Epidermal melanocyte (primary cell): Measurements from ENCODE around the gene ACACB.
A peak's percentile ranks its signal among the peaks of the same experiment; 100 is the strongest.
"Not testable (repeated sequence)": the region's sequence is repeated elsewhere in the genome, so short reads cannot be mapped to it uniquely, and the experiment has no call there.

Source experiments
- DNase-seq: peaks from one replicate; pipeline ENCODE4 v3.0.0; 2011; ENCODE audit warnings: low spot score; ENCODE audit not compliant: insufficient read length

Gene ACACB

GRCh38 chr12:109139360-109139759 is 23.0 kb downstream of the ACACB start:
- DNase-seq = no peak

DNA sequence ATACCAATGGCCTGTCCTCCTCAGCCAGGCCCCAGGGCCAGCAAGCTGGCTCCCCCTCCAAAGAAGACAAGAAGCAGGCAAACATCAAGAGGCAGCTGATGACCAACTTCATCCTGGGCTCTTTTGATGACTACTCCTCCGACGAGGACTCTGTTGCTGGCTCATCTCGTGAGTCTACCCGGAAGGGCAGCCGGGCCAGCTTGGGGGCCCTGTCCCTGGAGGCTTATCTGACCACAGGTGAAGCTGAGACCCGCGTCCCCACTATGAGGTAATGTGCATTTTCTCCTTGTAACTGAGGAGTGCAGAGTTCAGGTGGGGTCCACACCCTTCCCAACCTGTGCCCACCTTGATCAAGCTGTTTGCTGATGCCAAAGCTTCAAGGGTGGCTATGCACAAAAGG is 23.4 kb downstream of the ACACB start:
- DNase-seq = no peak

- DNase-seq = no peak
Observed at GRCh38 chr12:109140560-109140959, 24.2 kb downstream of the ACACB start.

DNA sequence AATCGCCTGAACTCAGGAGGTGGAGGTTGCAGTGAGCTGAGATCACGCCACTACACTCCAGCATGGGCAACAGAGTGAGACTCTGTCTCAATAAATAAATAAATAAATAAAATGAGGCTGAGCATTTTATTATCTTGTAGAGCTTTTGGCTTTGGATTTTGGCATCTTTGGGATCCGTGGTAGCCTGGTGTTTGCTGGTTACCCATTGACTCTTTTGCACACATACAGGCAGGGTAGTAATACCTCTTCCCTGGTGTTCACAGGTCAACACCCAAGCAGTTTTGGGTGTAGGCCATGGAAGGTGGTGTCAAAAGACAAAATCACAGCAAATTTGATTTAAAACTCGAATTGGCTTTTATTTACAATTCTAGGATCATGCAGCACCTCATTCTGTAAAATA is 27.8 kb downstream of the ACACB start:
- no peak for DNase-seq

DNA sequence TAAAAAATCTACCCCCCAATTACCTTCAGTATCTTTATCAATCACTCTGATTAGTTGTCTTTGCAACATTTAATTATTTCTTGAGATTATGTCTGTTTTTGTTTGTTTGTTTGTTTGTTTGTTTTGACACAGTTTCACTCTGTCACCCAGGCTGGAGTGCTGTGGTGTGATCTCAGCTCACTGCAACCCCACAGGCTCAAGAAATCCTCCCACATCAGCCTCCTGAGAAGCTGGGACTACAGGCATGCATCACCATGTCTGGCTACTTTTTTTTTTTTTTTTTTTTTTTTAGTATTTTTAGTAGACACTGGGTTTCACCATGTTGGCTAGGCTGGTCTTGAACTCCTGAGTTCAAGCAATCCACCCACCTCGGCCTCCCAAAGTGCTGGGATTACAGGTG is 30.7 kb downstream of the ACACB start:
- not testable (repeated sequence) for DNase-seq

GRCh38 chr12:109147954-109148353 is 31.6 kb downstream of the ACACB start:
- peak; percentile 27 for DNase-seq

GRCh38 chr12:109150124-109150640 is 33.8 kb downstream of the ACACB start:
- no peak for DNase-seq

DNA sequence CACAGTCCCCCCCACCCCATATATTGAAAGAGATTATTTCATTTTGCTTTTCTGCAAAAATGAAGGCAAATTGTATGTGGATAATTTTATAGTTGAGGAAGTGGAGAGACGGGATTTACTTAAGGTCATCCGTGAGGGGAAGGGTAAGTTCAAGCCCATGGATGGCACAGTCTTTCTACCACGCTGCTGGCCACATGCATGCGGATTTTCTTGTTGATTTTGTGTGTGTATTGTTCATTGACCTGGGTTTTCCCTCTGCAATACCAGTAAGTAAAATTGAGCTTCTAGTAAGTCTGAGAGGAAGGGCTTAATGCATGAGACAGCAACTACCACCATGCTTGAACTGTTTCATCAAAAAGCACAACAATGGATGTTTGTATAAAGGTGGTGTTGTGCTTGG is 35.1 kb downstream of the ACACB start:
- no peak for DNase-seq

DNA sequence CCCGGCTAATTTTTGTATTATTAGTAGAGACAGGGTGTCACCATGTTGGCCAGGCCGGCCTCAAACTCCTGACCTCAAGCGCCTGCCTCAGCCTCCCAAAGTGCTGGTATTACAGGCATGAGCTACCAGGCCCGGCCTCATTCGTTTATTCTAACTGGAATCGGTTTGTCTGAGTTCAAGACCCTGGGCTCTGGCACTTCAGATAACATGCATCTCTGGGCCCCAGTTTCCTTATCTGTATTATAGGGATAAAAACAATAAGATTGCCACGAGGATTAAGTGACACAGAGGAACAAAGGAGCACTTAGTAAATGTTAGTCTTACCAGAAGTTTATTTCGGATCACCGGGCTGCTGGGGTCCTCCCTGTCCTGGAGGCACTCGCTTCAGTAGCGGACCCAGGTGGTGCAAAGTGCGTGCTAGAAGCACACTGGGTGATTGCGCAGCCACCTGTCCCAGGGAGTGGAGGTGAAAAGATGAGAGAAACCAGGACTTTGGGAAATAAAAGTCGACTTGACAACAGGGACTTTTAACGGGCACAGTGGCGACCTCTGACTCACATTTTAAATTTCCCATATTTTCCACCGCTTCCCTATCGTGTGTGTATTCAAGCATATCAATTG is 37.5 kb downstream of the ACACB start:
- no peak for DNase-seq

DNA sequence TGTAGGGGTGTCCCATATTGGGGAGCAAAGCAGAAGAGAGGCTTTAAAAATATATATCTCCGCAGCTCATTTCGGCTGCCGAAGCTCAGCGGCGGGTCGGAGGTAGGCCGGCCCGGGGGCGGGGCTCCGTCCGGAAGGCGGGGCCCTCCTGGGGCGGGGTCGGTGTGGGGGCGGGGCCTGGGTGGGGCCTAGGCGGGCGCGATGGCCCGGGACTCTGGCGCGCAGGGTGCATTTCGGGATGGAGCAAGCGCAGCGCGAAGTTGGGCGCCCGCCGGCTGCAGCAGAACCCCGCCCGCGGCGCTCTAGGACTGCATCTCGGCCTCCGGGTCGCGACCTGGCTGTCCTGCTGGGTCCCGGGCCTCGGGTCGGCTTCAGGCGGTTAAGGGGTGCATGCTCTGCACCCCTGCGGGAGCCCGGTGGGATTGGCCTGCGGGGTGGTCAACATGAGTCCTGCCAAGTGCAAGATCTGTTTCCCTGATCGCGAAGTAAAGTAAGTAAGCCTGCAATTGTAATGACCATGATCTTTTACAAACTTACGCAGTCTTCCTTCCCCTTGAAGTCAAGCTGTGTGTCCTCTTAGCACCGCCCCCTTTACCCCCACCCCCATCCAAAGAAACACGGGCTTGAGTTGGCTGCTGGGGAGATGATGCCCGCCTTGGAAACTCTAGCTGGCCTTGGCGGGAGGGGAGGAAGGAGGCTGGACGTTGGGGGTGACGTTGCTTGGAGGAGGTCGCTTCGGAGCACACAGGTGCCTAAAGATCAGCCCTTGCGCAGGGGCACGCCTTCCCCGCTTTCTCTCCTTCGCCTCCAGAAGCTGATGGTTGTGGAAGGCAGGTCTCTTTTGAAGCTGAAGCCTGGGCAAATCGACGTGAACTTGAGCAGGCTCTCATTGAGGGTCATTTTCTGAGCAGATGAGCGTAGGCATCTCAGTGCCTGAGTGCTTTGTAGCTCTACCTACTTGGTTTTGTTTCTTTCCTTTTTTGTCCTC is 38.4 kb downstream of the ACACB start:
- DNase-seq = peak; percentile 84

DNA sequence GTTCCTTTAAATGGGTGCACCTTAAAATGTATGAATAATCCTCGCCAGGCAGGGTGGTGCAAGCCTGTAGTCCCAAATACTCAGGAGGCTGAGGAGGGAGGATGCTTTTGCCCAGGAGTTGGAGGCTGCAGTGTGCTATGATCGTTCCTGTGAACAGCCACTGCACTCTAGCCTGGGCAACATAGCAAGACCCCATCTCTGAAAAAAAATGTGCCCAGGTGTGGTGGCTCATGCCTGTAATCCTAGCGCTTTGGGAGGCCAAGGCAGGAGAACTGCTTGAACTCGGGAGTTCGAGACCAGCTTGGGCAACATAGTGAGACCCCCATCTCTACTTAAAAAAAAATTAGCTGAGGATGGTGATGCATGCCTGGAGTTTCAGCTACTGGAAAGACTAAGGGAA is 39.6 kb downstream of the ACACB start:
- no peak for DNase-seq

- DNase-seq = no peak
Observed at GRCh38 chr12:109156586-109156985, 40.2 kb downstream of the ACACB start.

GRCh38 chr12:109157986-109158385 is 41.6 kb downstream of the ACACB start:
- DNase-seq = peak; percentile 36

- DNase-seq = no peak
Observed at GRCh38 chr12:109160433-109160832, 44.0 kb downstream of the ACACB start.

DNA sequence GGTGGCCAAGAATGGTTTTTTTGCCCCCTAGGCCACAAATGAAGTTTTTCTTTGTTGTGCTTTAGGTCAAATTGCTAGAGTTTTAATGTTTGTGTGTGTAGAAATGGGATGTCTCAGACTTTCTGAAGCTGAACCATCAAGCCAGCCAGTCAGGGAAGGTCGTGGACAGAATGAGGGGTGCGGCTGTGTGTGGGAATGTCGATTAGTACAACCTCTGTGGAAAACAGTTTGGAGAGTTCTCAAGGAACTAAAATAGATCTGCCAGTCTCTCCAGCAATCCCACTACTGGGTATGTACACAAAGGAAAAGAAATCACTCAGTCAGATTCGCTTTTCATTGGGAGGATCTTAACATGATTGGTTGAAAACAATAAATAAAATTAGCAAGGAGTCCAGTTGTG is 44.5 kb downstream of the ACACB start:
- no peak for DNase-seq

GRCh38 chr12:109162551-109162950 is 46.2 kb downstream of the ACACB start:
- DNase-seq = no peak

- DNase-seq = no peak
Observed at GRCh38 chr12:109163167-109163566, 46.8 kb downstream of the ACACB start.

GRCh38 chr12:109165599-109165998 is 49.2 kb downstream of the ACACB start:
- no peak for DNase-seq

- no peak for DNase-seq
Observed at GRCh38 chr12:109166371-109166770, 50.0 kb downstream of the ACACB start.

- no peak for DNase-seq
Observed at GRCh38 chr12:109167781-109168180, 51.4 kb downstream of the ACACB start.

GRCh38 chr12:109169262-109169661 is 52.9 kb downstream of the ACACB start:
- no peak for DNase-seq

DNA sequence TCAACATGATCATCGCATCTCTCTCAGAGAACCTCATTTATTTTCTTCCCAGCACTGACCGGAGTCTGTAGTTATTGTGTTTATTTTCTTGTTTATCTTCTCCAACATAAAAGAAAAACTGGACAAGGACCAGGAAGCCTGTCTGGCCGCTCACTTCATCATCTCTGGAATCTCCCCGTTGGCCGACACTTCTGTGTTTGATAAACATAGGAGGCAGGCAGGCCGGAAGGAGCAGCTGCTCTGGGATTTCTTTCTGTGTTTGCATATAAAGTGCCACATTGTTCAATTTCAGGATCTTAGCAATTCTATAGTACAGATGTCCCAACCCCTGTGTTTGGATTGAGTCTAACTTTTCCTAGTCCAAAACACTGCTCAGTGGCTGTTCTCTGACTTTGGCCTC is 53.3 kb downstream of the ACACB start:
- no peak for DNase-seq
